Measurements from ENCODE around the gene FASN.

FASN gene

DNA sequence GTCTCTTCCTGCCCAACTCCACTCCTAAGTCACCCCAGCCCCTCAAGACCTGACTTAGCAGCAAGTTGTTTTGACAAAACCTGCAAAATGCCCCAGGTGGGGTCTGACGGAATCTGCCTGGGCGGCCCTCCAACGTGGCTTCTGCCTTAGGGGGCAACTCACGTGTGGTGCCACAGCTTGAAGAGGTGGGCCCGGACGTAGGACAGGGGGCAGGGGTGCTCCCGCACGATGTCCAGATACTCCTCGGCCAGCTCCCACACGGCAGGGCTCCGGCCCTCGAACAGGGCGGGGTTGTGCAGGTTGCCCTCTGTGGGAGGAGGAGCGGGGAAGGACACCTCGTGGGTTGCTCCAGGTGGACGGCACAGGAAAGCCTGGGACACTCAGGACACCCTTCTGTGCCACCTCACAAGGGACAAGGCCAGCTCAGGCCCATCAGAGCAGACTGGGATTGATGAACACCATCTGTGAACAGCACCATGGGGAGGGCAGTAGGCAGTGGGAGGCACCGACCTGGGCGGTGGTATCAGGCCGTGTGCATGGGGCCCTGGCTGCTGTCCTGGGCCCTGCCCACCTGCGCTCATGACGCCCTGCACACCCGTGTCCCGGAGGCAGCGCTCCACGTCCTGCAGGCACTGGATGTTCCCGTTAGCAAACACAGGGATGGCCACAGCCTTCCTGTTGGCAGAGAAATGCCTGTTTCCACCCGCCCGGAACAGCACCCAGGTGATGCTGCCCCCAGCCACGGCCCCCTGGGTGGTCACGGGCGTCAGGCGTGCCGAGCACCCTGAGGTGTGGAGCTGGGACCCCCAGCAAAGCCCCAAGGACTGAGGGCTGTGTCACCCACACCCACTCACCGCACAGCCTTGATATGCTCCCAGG lies 36.8 kb downstream of the FASN start:
- Histone ChIP-seq H3K9ac (ENCODE audit: low read length) (no peak overlapping the region), H3K4me1 (ENCODE audit: low read length) (peaks cover 11% of the 10 kb centered on the region), H3K36me3 (replicated peaks; ENCODE audit: low read depth, low read length) (peaks cover 30% of the 10 kb centered on the region)

DNA sequence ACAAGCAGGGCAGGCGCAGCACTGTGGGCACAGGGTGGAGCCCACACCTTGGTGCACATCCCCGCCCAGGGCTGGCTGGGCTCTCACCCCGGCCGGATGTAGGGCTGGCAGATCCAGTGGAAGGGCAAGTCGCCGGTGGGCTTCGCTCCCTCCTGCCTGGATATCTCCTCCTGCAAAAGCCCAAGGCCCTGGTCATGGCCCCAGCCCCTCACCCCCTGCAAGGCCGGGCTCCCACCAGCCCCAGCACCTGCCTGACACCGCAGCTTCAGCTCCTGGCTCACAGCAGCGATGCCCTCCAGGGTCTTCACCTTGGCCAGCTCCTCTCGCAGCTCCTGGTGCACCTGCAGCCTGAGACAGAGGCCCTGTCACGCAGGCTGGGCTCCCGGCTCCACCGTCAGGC lies 37.4 kb downstream of the FASN start:
- H3K79me2 ChIP-seq (ENCODE audit: low read length) = peaks cover 23% of the 10 kb centered on the region
- no peak overlapping the region for H3K9ac ChIP-seq (ENCODE audit: low read length)
- no peaks in the 10 kb centered on the region for H4K20me1 ChIP-seq (ENCODE audit: insufficient read depth, low read length)
- H3K4me1 ChIP-seq (ENCODE audit: low read length) = peaks cover 10% of the 10 kb centered on the region
- H3K4me3 ChIP-seq (ENCODE audit: low read length) = no peak overlapping the region
- H3K4me2 ChIP-seq (ENCODE audit: low read length) = no peak overlapping the region
- no peaks in the 10 kb centered on the region for H3K27me3 ChIP-seq (ENCODE audit: low read depth, low read length)
- peaks cover 32% of the 10 kb centered on the region for H3K36me3 ChIP-seq (replicated peaks; ENCODE audit: low read depth, low read length)
- H2AFZ ChIP-seq (ENCODE audit: low read depth, low read length) = no peak overlapping the region
- no peak overlapping the region for H3K27ac ChIP-seq (ENCODE audit: low read length)
- no peaks in the 10 kb centered on the region for H3K9me3 ChIP-seq (ENCODE audit: insufficient read depth, low read length)
- TF ChIP-seq EZH2phosphoT487 (IDR thresholded peaks at IDR 0.05; ENCODE audit: low read depth) = no peak
- no peak for TF ChIP-seq CTCF (IDR thresholded peaks at IDR 0.05; ENCODE audit: low read depth, low read length)

More for the DNA sequence above, 36.8 kb downstream of the FASN start:
- Histone ChIP-seq H2AFZ (ENCODE audit: low read depth, low read length) (no peak overlapping the region), H3K4me3 (ENCODE audit: low read length) (no peak overlapping the region), H3K27me3 (ENCODE audit: low read depth, low read length) (no peaks in the 10 kb centered on the region), H3K79me2 (ENCODE audit: low read length) (peaks cover 28% of the 10 kb centered on the region), H3K4me2 (ENCODE audit: low read length) (no peak overlapping the region), H3K27ac (ENCODE audit: low read length) (no peak overlapping the region), H4K20me1 (ENCODE audit: insufficient read depth, low read length) (no peaks in the 10 kb centered on the region), H3K9me3 (ENCODE audit: insufficient read depth, low read length) (no peaks in the 10 kb centered on the region)
- no peak for TF ChIP-seq EZH2phosphoT487 (IDR thresholded peaks at IDR 0.05; ENCODE audit: low read depth)
- TF ChIP-seq CTCF (IDR thresholded peaks at IDR 0.05; ENCODE audit: low read depth, low read length) = no peak

- H3K27me3 ChIP-seq (ENCODE audit: low read depth, low read length) = no peaks in the 10 kb centered on the region
- H3K27ac ChIP-seq (ENCODE audit: low read length) = no peak overlapping the region
- TF ChIP-seq EZH2phosphoT487 (IDR thresholded peaks at IDR 0.05; ENCODE audit: low read depth) = no peak
- no peak for TF ChIP-seq CTCF (IDR thresholded peaks at IDR 0.05; ENCODE audit: low read depth, low read length)
- no peaks in the 10 kb centered on the region for H4K20me1 ChIP-seq (ENCODE audit: insufficient read depth, low read length)
- H3K36me3 ChIP-seq (replicated peaks; ENCODE audit: low read depth, low read length) = peaks cover 35% of the 10 kb centered on the region
- H2AFZ ChIP-seq (ENCODE audit: low read depth, low read length) = no peak overlapping the region
- no peak overlapping the region for H3K9ac ChIP-seq (ENCODE audit: low read length)
- no peaks in the 10 kb centered on the region for H3K9me3 ChIP-seq (ENCODE audit: insufficient read depth, low read length)
- H3K4me1 ChIP-seq (ENCODE audit: low read length) = peaks cover 10% of the 10 kb centered on the region
- no peak overlapping the region for H3K4me2 ChIP-seq (ENCODE audit: low read length)
- no peak overlapping the region for H3K4me3 ChIP-seq (ENCODE audit: low read length)
- peaks cover 17% of the 10 kb centered on the region for H3K79me2 ChIP-seq (ENCODE audit: low read length)
These were observed 38.0 kb downstream of the FASN start for GRCh38 chr17:82060001-82060380.

- no peaks in the 10 kb centered on the region for H3K9me3 ChIP-seq (ENCODE audit: insufficient read depth, low read length)
- no peak overlapping the region for H3K4me2 ChIP-seq (ENCODE audit: low read length)
- TF ChIP-seq EZH2phosphoT487 (IDR thresholded peaks at IDR 0.05; ENCODE audit: low read depth) = no peak
- TF ChIP-seq CTCF (IDR thresholded peaks at IDR 0.05; ENCODE audit: low read depth, low read length) = no peak
- H3K4me3 ChIP-seq (ENCODE audit: low read length) = no peak overlapping the region
- H3K27ac ChIP-seq (ENCODE audit: low read length) = no peak overlapping the region
- H2AFZ ChIP-seq (ENCODE audit: low read depth, low read length) = no peak overlapping the region
- H4K20me1 ChIP-seq (ENCODE audit: insufficient read depth, low read length) = no peaks in the 10 kb centered on the region
- no peaks in the 10 kb centered on the region for H3K27me3 ChIP-seq (ENCODE audit: low read depth, low read length)
- H3K9ac ChIP-seq (ENCODE audit: low read length) = no peak overlapping the region
- peaks cover 7% of the 10 kb centered on the region for H3K4me1 ChIP-seq (ENCODE audit: low read length)
- H3K79me2 ChIP-seq (ENCODE audit: low read length) = peaks cover 12% of the 10 kb centered on the region
- peaks cover 37% of the 10 kb centered on the region for H3K36me3 ChIP-seq (replicated peaks; ENCODE audit: low read depth, low read length)
These were observed 38.6 kb downstream of the FASN start for GRCh38 chr17:82059272-82060000.
